Duodenal mucosa (tissue), 2 donors: ENCODE results near the gene PSMD9.

Source experiments
- H3K27ac ChIP-seq: one replicate; pipeline ENCODE4 v1.7.0; 2013; ENCODE audit warnings: low read depth, low read length
- H3K27me3 ChIP-seq, 2 donors: one replicate each; pipeline ENCODE4 v1.7.0; 2013; ENCODE audit warnings: low read length in 2 of 2, control low read depth in 1 of 2; ENCODE audit not compliant: insufficient read depth in 2 of 2, control insufficient read depth in 1 of 2
- H3K36me3 ChIP-seq, 2 donors: one replicate each; pipeline ENCODE4 v1.7.0; 2013; ENCODE audit warnings: low read length in 2 of 2, control low read depth in 1 of 2; ENCODE audit not compliant: insufficient read depth in 2 of 2, control insufficient read depth in 1 of 2
- H3K4me1 ChIP-seq, 2 donors: one replicate each; pipeline ENCODE4 v1.7.0; 2013; ENCODE audit warnings: low read length in 2 of 2, control low read depth in 1 of 2; ENCODE audit not compliant: insufficient read depth in 2 of 2, control insufficient read depth in 1 of 2
- H3K4me3 ChIP-seq, 2 donors: one replicate each; pipeline ENCODE4 v1.7.0; 2013; ENCODE audit warnings: low read length in 2 of 2, low read depth in 1 of 2
- H3K9ac ChIP-seq, 2 donors: one replicate each; pipeline ENCODE4 v1.7.0; 2013; ENCODE audit warnings: low read length in 2 of 2, low read depth in 1 of 2
- H3K9me3 ChIP-seq, 2 donors: one replicate each; pipeline ENCODE4 v1.7.0; 2013; ENCODE audit warnings: low read length in 2 of 2, control low read depth in 1 of 2; ENCODE audit not compliant: control insufficient read depth in 1 of 2

Gene PSMD9

DNA sequence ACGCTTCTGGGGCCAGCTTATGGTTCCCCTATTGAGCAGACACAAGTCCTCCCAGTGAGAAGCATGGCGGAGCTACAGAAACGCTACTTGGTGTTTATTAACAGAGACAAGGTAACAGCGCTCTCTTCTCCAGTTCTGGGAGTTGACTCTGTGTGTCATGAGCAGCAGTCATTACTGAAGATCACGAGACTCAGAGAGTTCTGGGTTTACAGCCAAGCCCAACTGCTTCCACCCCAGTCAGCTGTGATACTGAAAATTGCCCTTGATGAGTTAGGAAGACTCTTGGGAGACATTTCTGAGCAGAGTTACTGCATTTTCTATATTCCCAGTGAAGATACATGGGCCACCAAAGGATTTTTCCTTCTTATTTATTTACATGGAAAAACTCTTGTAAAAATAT is 78.4 kb downstream of the PSMD9 start:
- no peaks in the 10 kb centered on the region for H3K9me3 ChIP-seq
- no peaks in the 10 kb centered on the region for H3K27me3 ChIP-seq
- H3K4me3 ChIP-seq = no peak overlapping the region
- H3K4me1 ChIP-seq = no peaks in the 10 kb centered on the region
- H3K27ac ChIP-seq = no peak overlapping the region
- H3K36me3 ChIP-seq = no peaks in the 10 kb centered on the region
- no peak overlapping the region for H3K9ac ChIP-seq
